Measurements from ENCODE around the gene HOXB1. TPM values are rescaled to one million over a fixed set of nuclear protein-coding genes. Genes with fewer than 3 reads are reported as not detected.

HOXB1 gene
- total RNA-seq, 1 donor from 2014 or later, result not detected

- peaks cover 35% of the 10 kb centered on the region for H3K27me3 Mint-ChIP-seq
- intact Hi-C loops (cut with micrococcal nuclease), result loop anchor here (5.0 kb wide), 1 partner anchor 1135 kb away; the partner anchor contains the start of gene SPOP
- ChIA-PET POLR2A (no interaction called here), CTCF (no interaction called here)
- H3K36me3 Mint-ChIP-seq (ENCODE audit: low read depth), result peaks cover 5% of the 10 kb centered on the region
- no peaks in the 10 kb centered on the region for H3K9me3 Mint-ChIP-seq
- H3K4me3 Mint-ChIP-seq, result peak overlapping the region; percentile 89
- ATAC-seq (ENCODE audit: low read depth) (no peak), DNase-seq (no peak)
- peaks cover 34% of the 10 kb centered on the region for H3K4me1 Mint-ChIP-seq
- peak overlapping the region; percentile 76 for H3K27ac Mint-ChIP-seq
- no peak for TF ChIP-seq CTCF (IDR thresholded peaks at IDR 0.05)
Observed at GRCh38 chr17:48542698-48543106, 11.9 kb upstream of the HOXB1 start.

GRCh38 chr17:48542114-48542656 lies 11.4 kb upstream of the HOXB1 start:
- ATAC-seq (ENCODE audit: low read depth) (no peak), DNase-seq (peak; percentile 21)
- H3K9me3 Mint-ChIP-seq, result no peaks in the 10 kb centered on the region
- peaks cover 5% of the 10 kb centered on the region for H3K36me3 Mint-ChIP-seq (ENCODE audit: low read depth)
- TF ChIP-seq CTCF (IDR thresholded peaks at IDR 0.05), result no peak
- CTCF ChIA-PET, result no interaction called here
- H3K27me3 Mint-ChIP-seq, result peaks cover 40% of the 10 kb centered on the region
- H3K4me1 Mint-ChIP-seq, result peaks cover 33% of the 10 kb centered on the region
- H3K4me3 Mint-ChIP-seq, result peak overlapping the region; percentile 87
- peak overlapping the region; percentile 92 for H3K27ac Mint-ChIP-seq
- POLR2A ChIA-PET, result interaction anchor here (1.2 to 1.3 kb wide), 2 partner anchors 37 to 646 kb away, joined by 3 to 4 read pairs; partner anchors contain the start of gene SP2
- intact Hi-C loops (cut with micrococcal nuclease), result loop anchor here (5.0 kb wide), 1 partner anchor 1135 kb away; the partner anchor contains the start of gene SPOP

- CTCF ChIA-PET, result interaction anchor here (1.2 kb wide), 1 partner anchor 42 kb away, joined by 4 read pairs; no protein-coding TSS in a partner anchor
Observed at GRCh38 chr17:48541577-48542113, 10.8 kb upstream of the HOXB1 start.

DNA sequence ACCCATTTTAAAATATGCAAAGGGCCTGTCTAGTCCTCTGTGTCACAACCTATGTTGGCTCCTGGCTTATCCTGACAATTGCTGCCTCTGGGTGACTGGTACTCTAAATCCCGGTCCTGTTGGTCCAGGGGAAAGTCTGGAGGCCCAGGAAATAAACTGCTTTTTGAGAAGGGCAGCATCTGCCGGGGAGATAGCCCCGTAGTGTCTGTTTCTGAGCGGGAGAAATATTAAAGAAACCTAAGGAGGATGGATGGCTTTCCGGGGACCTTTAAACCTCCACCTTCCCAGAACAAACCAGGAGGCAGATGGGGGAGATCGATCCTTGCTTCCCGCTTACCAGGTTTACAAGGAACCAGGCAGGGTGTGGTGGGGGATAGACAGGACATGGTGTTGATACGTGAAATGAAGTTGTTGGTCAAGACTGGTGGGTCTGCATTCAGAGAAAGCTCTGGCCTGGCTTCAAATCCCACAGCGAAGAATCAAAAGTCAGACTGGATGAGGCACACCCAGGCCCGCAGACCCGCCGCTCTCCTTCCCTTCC lies 10.3 kb upstream of the HOXB1 start:
- peak overlapping the region; percentile 87 for H3K4me3 Mint-ChIP-seq
- TF ChIP-seq CTCF (IDR thresholded peaks at IDR 0.05), result no peak
- DNase-seq, result no peak
- no peaks in the 10 kb centered on the region for H3K9me3 Mint-ChIP-seq
- ATAC-seq (ENCODE audit: low read depth), result no peak
- H3K36me3 Mint-ChIP-seq (ENCODE audit: low read depth), result peaks cover 5% of the 10 kb centered on the region
- peaks cover 31% of the 10 kb centered on the region for H3K4me1 Mint-ChIP-seq
- H3K27ac Mint-ChIP-seq, result peak overlapping the region; percentile 92
- ChIA-PET POLR2A (interaction anchor here (1.2 to 1.3 kb wide), 2 partner anchors 38 to 645 kb away, joined by 3 to 4 read pairs; partner anchors contain the start of gene SP2), CTCF (interaction anchor here (0.6 to 1.2 kb wide), 2 partner anchors 21 to 43 kb away, joined by 3 to 4 read pairs; no protein-coding TSS in a partner anchor)
- intact Hi-C loops (cut with micrococcal nuclease), result loop anchor here (2.0 to 5.0 kb wide), 2 partner anchors 28 to 1136 kb away; partner anchors contain the start of gene SPOP
- peaks cover 37% of the 10 kb centered on the region for H3K27me3 Mint-ChIP-seq

More at GRCh38 chr17:48541577-48542113, 10.8 kb upstream of the HOXB1 start:
- H3K4me3 Mint-ChIP-seq, result peak overlapping the region; percentile 87
- H3K4me1 Mint-ChIP-seq, result peaks cover 33% of the 10 kb centered on the region
- POLR2A ChIA-PET, result interaction anchor here (1.2 to 1.3 kb wide), 2 partner anchors 37 to 646 kb away, joined by 3 to 4 read pairs; partner anchors contain the start of gene SP2
- H3K9me3 Mint-ChIP-seq, result no peaks in the 10 kb centered on the region
- peak overlapping the region; percentile 92 for H3K27ac Mint-ChIP-seq
- DNase-seq (peak; percentile 44), ATAC-seq (ENCODE audit: low read depth) (peak; percentile 32)
- peaks cover 5% of the 10 kb centered on the region for H3K36me3 Mint-ChIP-seq (ENCODE audit: low read depth)
- H3K27me3 Mint-ChIP-seq, result peaks cover 42% of the 10 kb centered on the region
- TF ChIP-seq CTCF (IDR thresholded peaks at IDR 0.05), result no peak
- intact Hi-C loops (cut with micrococcal nuclease), result loop anchor here (2.0 to 5.0 kb wide), 2 partner anchors 29 to 1136 kb away; partner anchors contain the start of gene SPOP

- Mint-ChIP-seq H3K27me3 (peaks cover 31% of the 10 kb centered on the region), H3K36me3 (ENCODE audit: low read depth) (peaks cover 5% of the 10 kb centered on the region), H3K9me3 (no peaks in the 10 kb centered on the region), H3K27ac (no peak overlapping the region), H3K4me1 (peaks cover 31% of the 10 kb centered on the region), H3K4me3 (no peak overlapping the region)
- ChIA-PET CTCF (no interaction called here), POLR2A (no interaction called here)
- no peak for TF ChIP-seq CTCF (IDR thresholded peaks at IDR 0.05)
- DNase-seq (no peak), ATAC-seq (ENCODE audit: low read depth) (no peak)
- intact Hi-C loops (cut with micrococcal nuclease), result loop anchor here (2.0 to 5.0 kb wide), 2 partner anchors 27 to 1137 kb away; partner anchors contain the start of gene SPOP
Observed at GRCh38 chr17:48540213-48540612, 9.4 kb upstream of the HOXB1 start.

Data from activated B cell treated with CpG ODN at 0.5 μM for 24 hours (primary cell).